Endothelial cell of umbilical vein (primary cell): ENCODE results near the gene FAM114A1. TPM values are rescaled to one million over a fixed set of nuclear protein-coding genes. Genes with fewer than 3 reads are reported as not detected.

Experiments
- BruUV-seq: library from RNA; stranded (reverse); fragments of 400-500 nt; replicated peaks from 2 replicates; lab custom pipeline; 2021; lab: Mats Ljungman, UMichigan
- CTCF ChIA-PET: fragments of 300-600, 350-600 bp; sonication (Branson Sonifier 250); formaldehyde crosslinking; loops from one replicate; lab custom pipeline; 2021; ENCODE audit warnings: antibody characterized with exemption, inconsistent platforms; lab: Charles Lee
- POLR2A ChIA-PET: fragments of 300-600, 350-600 bp; sonication (Branson Sonifier 250); formaldehyde crosslinking; loops from one replicate; lab custom pipeline; 2021; ENCODE audit warnings: antibody characterized with exemption, inconsistent platforms; lab: Charles Lee
- DNase-seq: peaks from one replicate; pipeline ENCODE4 v3.0.0-alpha.2; 2011; ENCODE audit warnings: low read depth, low spot score
- FAIRE-seq: peaks from 2 replicates; lab custom pipeline; 2011; peaks lifted over from hg19 to GRCh38; lab: Jason Lieb, UNC
- H2AFZ ChIP-seq: 2 replicates; pipeline ENCODE4 v1.6.0; 2012; ENCODE audit warnings: low read depth, low read length, control low read depth, inconsistent platforms
- H3K27ac ChIP-seq: 2 replicates; pipeline ENCODE4 v1.5.1; 2011; ENCODE audit warnings: low read depth, mild to moderate bottlenecking, control low read depth, low read length, moderate library complexity; ENCODE audit not compliant: insufficient read depth
- H3K27me3 ChIP-seq, 2 experiments: 2 replicates each; pipeline versions ENCODE4 v1.6.0 to v1.6.1; 2011; ENCODE audit warnings: low read length in 2 of 2, mixed read lengths in 1 of 2; ENCODE audit not compliant: control insufficient read depth in 2 of 2, insufficient read depth in 2 of 2
- H3K36me3 ChIP-seq, 2 experiments: 2 replicates in 1 of 2; 3 replicates in 1 of 2; pipeline ENCODE4 v1.5.1; 2011; ENCODE audit warnings: low read length in 2 of 2, mild to moderate bottlenecking in 1 of 2, moderate library complexity in 1 of 2; ENCODE audit not compliant: control insufficient read depth in 2 of 2, insufficient read depth in 2 of 2; ENCODE audit errors: extremely low read depth in 1 of 2
- H3K4me1 ChIP-seq: 3 replicates; pipeline ENCODE4 v1.5.1; 2011; ENCODE audit warnings: mild to moderate bottlenecking, low read length; ENCODE audit not compliant: control insufficient read depth, insufficient read depth; ENCODE audit errors: extremely low read depth
- H3K4me2 ChIP-seq: 2 replicates; pipeline ENCODE4 v1.6.1; 2011; ENCODE audit warnings: low read length, control low read depth, mixed read lengths; ENCODE audit not compliant: insufficient read depth
- H3K4me3 ChIP-seq, 3 experiments: fragments of 200-600 bp in 1 of 3; sonication (generic), shearing (Covaris generic) in 1 of 3; replicated peaks in 1 of 3; 2 replicates each; pipeline ENCODE4 v1.5.1; 2011 to 2016; ENCODE audit warnings: control low read depth in 3 of 3, low read length in 3 of 3, mild to moderate bottlenecking in 2 of 3, inconsistent platforms in 1 of 3, low read depth in 1 of 3, moderate library complexity in 1 of 3; ENCODE audit not compliant: insufficient read depth in 1 of 3
- H3K79me2 ChIP-seq: 2 replicates; pipeline ENCODE4 v1.6.0; 2012; ENCODE audit warnings: low read length, inconsistent platforms; ENCODE audit not compliant: control insufficient read depth, insufficient read depth
- H3K9ac ChIP-seq: replicated peaks from 2 replicates; pipeline ENCODE3; 2011; ENCODE audit warnings: low read length, control low read depth; ENCODE audit not compliant: insufficient read depth; ENCODE audit errors: extremely low read depth
- H3K9me1 ChIP-seq: replicated peaks from 3 replicates; pipeline ENCODE4 v1.6.0; 2011; ENCODE audit warnings: mild to moderate bottlenecking, low read length; ENCODE audit not compliant: control insufficient read depth, insufficient read depth; ENCODE audit errors: extremely low read depth
- H3K9me3 ChIP-seq: replicated peaks from 2 replicates; pipeline ENCODE4 v1.5.1; 2012; ENCODE audit warnings: low read length, inconsistent platforms; ENCODE audit not compliant: control insufficient read depth, insufficient read depth
- H4K20me1 ChIP-seq: replicated peaks from 2 replicates; pipeline ENCODE3; 2011; ENCODE audit warnings: mild to moderate bottlenecking, low read length; ENCODE audit not compliant: control insufficient read depth, insufficient read depth; ENCODE audit errors: extremely low read depth
- EZH2 ChIP-seq: IDR thresholded peaks from 2 replicates; pipeline ENCODE4 v1.6.1; 2012; ENCODE audit warnings: borderline replicate concordance, low read depth, mild to moderate bottlenecking, moderate library complexity, low read length, inconsistent platforms; ENCODE audit not compliant: severe bottlenecking
- FOS ChIP-seq: IDR thresholded peaks from 2 replicates; pipeline ENCODE4 v1.6.1; 2011; ENCODE audit warnings: mild to moderate bottlenecking, low read length, moderate library complexity, borderline replicate concordance; ENCODE audit not compliant: insufficient read depth
- GATA2 ChIP-seq: IDR thresholded peaks from 2 replicates; pipeline ENCODE4 v1.7.0; 2011; ENCODE audit warnings: low read depth, mild to moderate bottlenecking, moderate library complexity, mixed read lengths, low read length; ENCODE audit not compliant: insufficient read length, insufficient read depth
- JUN ChIP-seq: IDR thresholded peaks from 2 replicates; pipeline ENCODE4 v1.6.1; 2011; ENCODE audit warnings: borderline replicate concordance, low read depth; ENCODE audit not compliant: insufficient read length, insufficient read depth
- MAX ChIP-seq: IDR thresholded peaks from 2 replicates; pipeline ENCODE4 v1.6.1; 2011; ENCODE audit not compliant: insufficient read depth, insufficient read length
- MYC ChIP-seq: IDR thresholded peaks from one replicate; pipeline ENCODE4 v1.6.1; 2011; ENCODE audit warnings: mild to moderate bottlenecking, low read depth, low read length
- POLR2A ChIP-seq: IDR thresholded peaks from 2 replicates; pipeline ENCODE4 v1.6.1; 2012; ENCODE audit warnings: low read depth, mild to moderate bottlenecking, control low read depth, low read length
- POLR2AphosphoS5 ChIP-seq: IDR thresholded peaks from 2 replicates; pipeline ENCODE4 v1.6.1; 2012; ENCODE audit warnings: low read depth, mild to moderate bottlenecking, control low read depth, low read length, moderate library complexity; ENCODE audit not compliant: insufficient read depth
- dilution Hi-C: fragments of 300-500 bp; cut with MboI; formaldehyde crosslinking; loops from one replicate; pipeline ENCODE4 v1.15.0; 2019; ENCODE audit warnings: low sequenced_read_pairs; ENCODE audit not compliant: extremely low pct_ligation_motif_present
- intact Hi-C: fragments of 100-400 bp; cut with micrococcal nuclease; formaldehyde crosslinking; loops from one replicate; pipeline ENCODE4 v1.10.0; 2022
- polyA plus RNA-seq, 4 experiments: library from polyadenylated mRNA; depleted of rRNA in 3 of 4; stranded (reverse) in 3 of 4; unstranded in 1 of 4; fragments of >200 nt; gene quantifications; 2 replicates each; pipeline versions ENCODE4 v1.2.1 to v1.2.3, GENCODE V29; 2011 to 2012; ENCODE audit warnings: missing spikeins in 1 of 4
- total RNA-seq: library from RNA; stranded (reverse); gene quantifications from 2 replicates; pipeline ENCODE4 v1.2.3, GENCODE V29; 2021
- TF ChIP-seq, protein P1 (sequence below), 2 donors: IDR thresholded peaks; 1 replicate in 1 of 2; 2 replicates in 1 of 2; pipeline ENCODE4 v1.5.1; 2011; ENCODE audit warnings: low read length in 2 of 2, mild to moderate bottlenecking in 2 of 2, moderate library complexity in 2 of 2, control low read depth in 1 of 2, inconsistent platforms in 1 of 2, low read depth in 1 of 2; ENCODE audit not compliant: insufficient read depth in 1 of 2; ENCODE audit errors: extremely low read depth in 1 of 2

The FAM114A1 gene
- total and polyA plus RNA-seq, 2 donors (not counting 3 experiments of a cell fraction or from before 2014, with no cell fraction given): 99.2 to 118 TPM

GRCh38 chr4:38983787-38984598 is 116.4 kb downstream of the FAM114A1 start:
- Histone ChIP-seq H3K4me3 (no peak overlapping the region), H4K20me1 (no peaks in the 10 kb centered on the region), H3K27ac (no peak overlapping the region), H3K4me1 (no peaks in the 10 kb centered on the region), H3K9me1 (no peaks in the 10 kb centered on the region), H3K36me3 (no peaks in the 10 kb centered on the region), H3K27me3 (no peaks in the 10 kb centered on the region), H3K79me2 (no peaks in the 10 kb centered on the region), H3K4me2 (no peak overlapping the region), H3K9ac (no peak overlapping the region), H2AFZ (peak overlapping the region; percentile 29), H3K9me3 (no peaks in the 10 kb centered on the region)
- TF ChIP-seq, protein P1, sequence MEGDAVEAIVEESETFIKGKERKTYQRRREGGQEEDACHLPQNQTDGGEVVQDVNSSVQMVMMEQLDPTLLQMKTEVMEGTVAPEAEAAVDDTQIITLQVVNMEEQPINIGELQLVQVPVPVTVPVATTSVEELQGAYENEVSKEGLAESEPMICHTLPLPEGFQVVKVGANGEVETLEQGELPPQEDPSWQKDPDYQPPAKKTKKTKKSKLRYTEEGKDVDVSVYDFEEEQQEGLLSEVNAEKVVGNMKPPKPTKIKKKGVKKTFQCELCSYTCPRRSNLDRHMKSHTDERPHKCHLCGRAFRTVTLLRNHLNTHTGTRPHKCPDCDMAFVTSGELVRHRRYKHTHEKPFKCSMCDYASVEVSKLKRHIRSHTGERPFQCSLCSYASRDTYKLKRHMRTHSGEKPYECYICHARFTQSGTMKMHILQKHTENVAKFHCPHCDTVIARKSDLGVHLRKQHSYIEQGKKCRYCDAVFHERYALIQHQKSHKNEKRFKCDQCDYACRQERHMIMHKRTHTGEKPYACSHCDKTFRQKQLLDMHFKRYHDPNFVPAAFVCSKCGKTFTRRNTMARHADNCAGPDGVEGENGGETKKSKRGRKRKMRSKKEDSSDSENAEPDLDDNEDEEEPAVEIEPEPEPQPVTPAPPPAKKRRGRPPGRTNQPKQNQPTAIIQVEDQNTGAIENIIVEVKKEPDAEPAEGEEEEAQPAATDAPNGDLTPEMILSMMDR (IDR thresholded peaks at IDR 0.05; ENCODE audit: extremely low read depth in 1 of 2, insufficient read depth in 1 of 2, low read depth in 1 of 2, low read length in 2 of 2): no peak
- TF ChIP-seq FOS: no peak
- TF ChIP-seq POLR2A: no peak
- no peak for TF ChIP-seq JUN
- no peak for TF ChIP-seq GATA2
- TF ChIP-seq POLR2AphosphoS5: no peak
- TF ChIP-seq EZH2: no peak
- no peak for TF ChIP-seq MYC
- no peak for TF ChIP-seq MAX
- FAIRE-seq: no peak
- POLR2A ChIA-PET: no interaction called here
- intact Hi-C loops: no loop called here
- dilution Hi-C loops: no loop called here
- CTCF ChIA-PET: interaction anchor here (1.0 kb wide), 1 partner anchor 113 kb away, joined by 3 read pairs; no protein-coding TSS in a partner anchor
- BruUV-seq: no TSS peak
- DNase-seq: no peak
